GM20431 (cell line): ENCODE measurements around the gene LRMDA.

Source experiments
- in situ Hi-C: fragments of 300-500 bp; cut with MseI, MboI; formaldehyde crosslinking; loops from one replicate; pipeline ENCODE4 v1.15.0; 2020; ENCODE audit warnings: low sequenced_read_pairs; ENCODE audit not compliant: unreplicated experiment

The LRMDA gene

DNA sequence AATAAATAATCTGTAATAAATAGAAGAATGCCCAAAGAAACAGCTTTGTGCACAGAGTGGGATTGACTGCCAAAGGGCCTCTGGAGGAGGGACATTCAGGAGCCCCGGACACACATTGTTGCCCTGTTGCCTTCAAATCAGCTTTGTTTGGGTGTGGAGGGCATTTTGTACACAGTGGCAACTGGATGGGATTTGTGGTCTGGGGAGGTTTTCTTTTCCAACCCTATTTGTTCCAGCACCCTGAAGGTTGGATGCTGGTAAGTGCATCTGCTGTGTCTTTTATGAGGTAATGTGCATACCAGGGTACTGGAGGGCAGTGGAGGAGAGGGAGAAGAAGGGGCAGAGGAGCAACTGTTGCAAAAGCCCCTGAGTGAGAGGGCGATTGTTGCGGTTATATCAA, 6.3 kb downstream of the LRMDA start:
- in situ Hi-C loops, result no loop called here

- in situ Hi-C loops, result no loop called here
Observed at GRCh38 chr10:75438275-75438674, 6.9 kb downstream of the LRMDA start.

GRCh38 chr10:75439811-75440210, 8.4 kb downstream of the LRMDA start:
- in situ Hi-C loops, result no loop called here

DNA sequence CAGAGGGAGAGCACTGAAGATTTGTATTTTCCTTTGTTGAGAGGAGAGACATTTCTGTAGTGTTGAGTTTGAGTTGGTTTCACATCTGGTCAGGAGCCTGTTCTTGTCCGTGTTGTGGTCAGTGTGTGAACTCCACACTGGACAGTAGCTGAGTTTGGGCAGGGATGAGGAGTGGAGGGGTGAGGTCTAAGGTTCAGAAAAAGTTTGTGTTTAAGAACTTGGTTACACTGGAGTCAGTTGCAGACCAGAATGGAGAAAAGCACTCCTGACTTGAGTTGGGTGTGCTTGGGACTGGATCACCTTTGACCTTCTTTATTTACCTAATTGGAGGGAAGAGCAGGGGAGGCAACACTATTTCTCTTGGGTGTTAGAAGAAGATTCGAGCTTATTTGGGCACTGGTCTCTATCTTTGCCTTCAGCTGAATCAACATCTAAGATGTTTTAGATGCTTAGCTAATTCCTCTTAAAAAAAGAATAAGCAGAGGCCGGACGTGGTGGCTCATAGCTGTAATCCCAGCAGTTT, 8.9 kb downstream of the LRMDA start:
- in situ Hi-C loops, result no loop called here

DNA sequence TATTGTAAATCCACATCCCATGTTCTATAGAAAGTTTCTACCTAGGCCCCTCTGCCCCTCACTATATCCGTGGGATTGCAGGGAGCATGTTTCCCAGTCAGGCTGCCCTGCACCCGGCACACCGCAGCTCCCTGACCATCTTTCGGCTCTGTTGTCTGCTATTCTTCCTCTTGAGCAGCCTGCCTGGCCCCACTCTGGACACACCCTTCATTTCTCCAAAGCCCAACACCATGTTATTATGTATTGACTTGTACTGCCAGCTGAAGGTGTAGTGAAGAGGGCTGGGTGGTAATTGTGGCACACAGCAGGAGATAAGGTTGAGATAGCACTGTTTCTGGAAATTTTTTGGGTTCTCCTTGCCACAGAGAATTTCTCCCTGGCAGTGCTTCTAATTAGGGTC, 9.8 kb downstream of the LRMDA start:
- in situ Hi-C loops, result no loop called here

DNA sequence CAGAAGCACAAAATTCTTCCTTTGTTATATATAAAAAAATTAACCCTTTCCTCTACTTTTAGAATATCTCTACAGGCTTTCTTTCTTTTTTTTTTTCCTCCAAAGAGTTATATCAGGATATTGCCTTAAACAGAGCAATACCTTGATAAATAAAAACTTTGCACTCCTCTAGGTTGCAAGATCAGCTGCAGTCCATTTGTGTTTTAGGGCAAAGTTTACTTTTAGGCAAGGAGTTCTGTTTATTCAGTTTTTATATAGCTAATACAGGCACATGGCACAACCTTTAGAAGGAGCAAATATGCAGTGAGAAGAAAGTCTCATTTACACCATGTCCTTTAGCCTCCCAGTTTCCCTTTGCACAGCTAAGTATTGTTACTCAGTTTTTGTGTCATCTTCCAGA, 10.3 kb downstream of the LRMDA start:
- in situ Hi-C loops, result no loop called here

- in situ Hi-C loops, result no loop called here
Observed at GRCh38 chr10:75443362-75443761, 11.9 kb downstream of the LRMDA start.

GRCh38 chr10:75444781-75445386, 13.5 kb downstream of the LRMDA start:
- in situ Hi-C loops, result no loop called here

DNA sequence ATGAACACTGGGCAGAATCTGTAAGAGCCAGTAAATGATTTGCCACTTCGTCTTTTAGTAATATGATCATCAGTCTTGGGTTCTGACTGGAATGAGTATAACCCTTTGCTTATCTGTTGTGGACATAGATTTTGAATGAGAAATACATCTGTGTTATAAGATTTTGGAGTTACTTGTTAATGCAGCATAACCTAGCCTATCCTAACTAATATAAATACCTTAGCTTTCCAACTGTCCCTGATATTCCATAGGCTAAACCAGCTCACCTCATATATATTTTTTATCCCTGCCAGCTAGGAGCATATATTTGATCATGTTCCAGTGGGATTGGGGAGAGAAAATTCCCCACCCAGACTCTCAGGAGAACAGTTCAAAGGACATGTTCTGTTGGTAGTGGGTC, 15.1 kb downstream of the LRMDA start:
- in situ Hi-C loops, result no loop called here

GRCh38 chr10:75448166-75448565, 16.7 kb downstream of the LRMDA start:
- in situ Hi-C loops, result no loop called here

- in situ Hi-C loops, result no loop called here
Observed at GRCh38 chr10:75449382-75450074, 18.1 kb downstream of the LRMDA start.

GRCh38 chr10:75450075-75450445, 18.6 kb downstream of the LRMDA start:
- in situ Hi-C loops, result no loop called here

DNA sequence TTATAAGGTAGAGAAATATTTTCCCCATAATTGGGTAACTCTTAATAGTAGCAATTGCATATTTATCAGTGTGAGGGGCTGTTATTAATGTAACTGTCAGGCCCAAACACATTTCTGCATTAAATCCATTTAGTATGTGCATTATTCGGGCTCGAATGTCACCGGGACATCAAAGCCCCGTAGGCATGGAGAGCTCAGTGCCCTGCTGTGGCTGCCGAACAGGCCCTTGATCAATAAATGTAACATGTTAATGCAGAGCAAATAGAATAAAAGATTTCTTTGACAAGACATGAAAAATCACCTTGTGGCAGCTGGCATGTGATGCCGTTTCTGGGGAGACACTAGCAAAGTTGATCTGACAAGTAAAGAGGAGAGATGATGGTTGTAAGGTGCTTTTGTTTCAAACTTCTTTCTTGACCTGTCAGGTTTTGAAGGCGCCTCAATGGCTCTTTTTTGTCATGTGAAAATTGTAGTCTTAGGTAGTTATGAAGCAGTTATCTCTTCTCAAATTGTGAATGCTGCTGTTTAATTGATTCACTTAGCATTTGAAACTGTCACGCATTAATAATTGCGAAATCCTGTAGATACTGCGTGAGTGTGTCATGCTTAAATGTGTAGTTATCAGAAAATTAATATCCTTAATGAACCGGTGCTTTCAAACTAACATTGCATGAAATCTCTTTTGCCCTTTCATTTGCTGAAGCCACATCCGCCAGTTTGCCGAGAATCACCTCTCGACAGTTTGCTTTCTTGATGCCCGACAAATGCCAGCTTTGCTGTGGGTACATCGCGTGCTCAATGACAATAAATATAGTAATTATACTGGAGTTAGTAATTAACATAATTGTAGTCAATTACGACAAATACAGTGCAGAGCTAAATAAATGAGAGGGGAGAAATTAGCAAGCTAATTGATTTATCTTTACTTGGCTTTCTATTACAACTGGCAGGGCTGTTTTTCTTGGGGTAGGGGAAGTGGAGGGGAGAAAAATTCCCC, 19.5 kb downstream of the LRMDA start:
- in situ Hi-C loops, result no loop called here

GRCh38 chr10:75451831-75452230, 20.4 kb downstream of the LRMDA start:
- in situ Hi-C loops, result no loop called here

DNA sequence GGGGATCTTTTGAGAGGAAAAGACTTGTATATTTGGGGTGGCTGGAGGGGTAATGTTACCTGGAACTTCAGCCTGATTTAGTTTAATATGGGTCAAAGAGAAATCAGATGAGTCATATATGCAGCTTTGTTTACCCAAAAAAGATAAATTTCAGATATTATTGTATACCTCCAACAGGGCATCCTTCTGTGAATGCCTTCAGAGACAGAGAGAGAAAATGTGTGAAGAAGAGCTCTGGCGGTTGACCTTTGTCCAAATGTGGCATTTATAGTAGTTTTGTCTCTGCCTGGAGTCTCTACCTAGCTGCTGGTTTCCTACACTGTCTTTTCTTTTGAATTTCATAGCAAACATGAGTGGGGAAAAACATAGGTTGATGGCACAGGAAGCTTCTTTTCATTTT, 21.6 kb downstream of the LRMDA start:
- in situ Hi-C loops, result no loop called here

DNA sequence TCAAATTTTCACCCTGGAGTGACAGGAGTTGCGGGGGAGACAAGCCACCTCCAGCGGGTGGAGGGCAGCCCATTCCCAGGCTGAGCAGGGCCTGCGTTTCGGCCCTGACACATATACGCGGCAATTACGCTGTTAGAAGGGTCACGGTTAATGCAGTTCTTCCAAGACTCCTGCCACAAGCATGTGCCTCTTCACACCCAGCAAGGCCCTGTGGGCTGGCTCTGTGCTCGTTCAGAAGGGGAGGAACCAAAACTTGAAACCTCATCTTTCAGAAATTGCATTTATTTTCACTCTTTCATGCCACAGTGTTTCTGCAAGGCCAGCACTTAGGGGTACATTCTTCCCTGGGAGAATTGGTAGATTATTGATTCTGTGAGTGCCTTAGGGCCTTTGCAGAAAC, 24.7 kb downstream of the LRMDA start:
- in situ Hi-C loops, result no loop called here

DNA sequence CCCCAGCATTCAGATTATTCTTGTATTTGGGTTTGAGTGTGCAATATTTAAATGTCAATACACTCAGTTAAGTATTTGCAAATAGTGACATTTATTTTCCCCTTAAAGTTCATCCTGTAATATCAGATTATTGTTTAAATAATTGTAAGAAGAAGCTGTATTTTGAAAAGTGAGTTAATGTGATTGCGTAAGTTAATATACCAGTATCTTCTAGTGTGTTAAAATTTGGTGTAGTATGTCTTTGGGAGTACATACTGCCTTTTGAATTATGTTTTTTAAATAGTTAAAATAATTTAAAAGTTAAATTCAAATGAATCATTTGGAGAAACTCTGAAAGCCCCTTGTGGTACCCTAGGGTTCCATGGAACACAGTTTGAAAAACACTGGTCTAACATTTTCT, 28.6 kb downstream of the LRMDA start:
- in situ Hi-C loops, result no loop called here

- in situ Hi-C loops, result no loop called here
Observed at GRCh38 chr10:75461672-75462649, 30.5 kb downstream of the LRMDA start.

GRCh38 chr10:75462865-75463264, 31.4 kb downstream of the LRMDA start:
- in situ Hi-C loops, result no loop called here
